Cardiac fibroblast (primary cell): ENCODE data around the gene PDE11A.

Source experiments
- DNase-seq, 2 donors: peaks; one replicate each; pipeline versions ENCODE4 v3.0.0 to v3.0.0-alpha.2; 2010; ENCODE audit warnings: low read depth in 2 of 2
- H3K4me3 ChIP-seq, 2 donors: replicated peaks in 1 of 2; 1 replicate in 1 of 2; 2 replicates in 1 of 2; pipeline ENCODE4 v1.5.1; 2011; ENCODE audit warnings: low read depth in 2 of 2, low read length in 2 of 2, mild to moderate bottlenecking in 2 of 2, moderate library complexity in 1 of 2
- CTCF ChIP-seq: IDR thresholded peaks from one replicate; pipeline ENCODE4 v1.5.1; 2011; ENCODE audit warnings: low read depth, mild to moderate bottlenecking, low read length, inconsistent platforms

PDE11A gene

GRCh38 chr2:177763531-177764265 is 308.9 kb downstream of the PDE11A start:
- peak; percentile 73 to 75 for DNase-seq
- peak; percentile 82 for TF ChIP-seq CTCF
- H3K4me3 ChIP-seq = no peak overlapping the region

- DNase-seq = no peak
- TF ChIP-seq CTCF = no peak
These were observed 313.1 kb downstream of the PDE11A start for GRCh38 chr2:177759443-177759842.

GRCh38 chr2:177758591-177759371 is 313.8 kb downstream of the PDE11A start:
- TF ChIP-seq CTCF = peak; percentile 33
- H3K4me3 ChIP-seq = no peak overlapping the region
- DNase-seq = peak; percentile 48 to 62

More at GRCh38 chr2:177759443-177759842, 313.1 kb downstream of the PDE11A start:
- no peak overlapping the region for H3K4me3 ChIP-seq

GRCh38 chr2:177756336-177756735 is 316.2 kb downstream of the PDE11A start:
- DNase-seq = no peak
- TF ChIP-seq CTCF = no peak
- no peak overlapping the region for H3K4me3 ChIP-seq

GRCh38 chr2:177754492-177754873 is 318.1 kb downstream of the PDE11A start:
- DNase-seq = peak in 1 of 2 donors; percentile 32
- H3K4me3 ChIP-seq = no peak overlapping the region
- no peak for TF ChIP-seq CTCF

- TF ChIP-seq CTCF = no peak
- H3K4me3 ChIP-seq = no peak overlapping the region
- peak; percentile 71 to 81 for DNase-seq
These were observed 318.7 kb downstream of the PDE11A start for GRCh38 chr2:177753682-177754491.
